Diencephalon (tissue), 1 donor: Measurements from ENCODE around the gene GARIN1A. TPM values are rescaled to one million over a fixed set of nuclear protein-coding genes. Genes with fewer than 3 reads are reported as not detected.

Source experiments
- small RNA-seq: library from RNA; depleted of rRNA; stranded (forward); fragments of <200 nt; gene quantifications from one replicate; pipeline ENCODE3, GENCODE V24; 2014
- total RNA-seq: library from RNA; depleted of rRNA; stranded (reverse); fragments of >200 nt; gene quantifications from one replicate; pipeline ENCODE4 v1.2.3, GENCODE V29; 2014

GARIN1A gene
- 0.92 TPM for total RNA-seq

GRCh38 chr7:128671992-128672391, at the start of gene GARIN1A:
TSS of gene GARIN1A (plus strand) at chr7:128672292. CDS start at chr7:128672398, 106 bp downstream.

Small RNAs within 50 kb of the gene (small RNA-seq; reads per million reads assigned to genes)
- 4.7 reads per million, percentile 91 among the genes with 10 or more reads in this experiment for gene RNA5SP242
- gene RNA5SP243: 0.21 reads per million
- gene RNU6-177P: not detected

Other genes starting within 250 kb of the GARIN1A start
- gene HILPDA, start 216.4 kb upstream of the GARIN1A start, total RNA-seq: 17.5 TPM
- 46.6 TPM for gene METTL2B, start 195.5 kb upstream of the GARIN1A start, total RNA-seq
- gene CALU, start 67.1 kb downstream of the GARIN1A start, total RNA-seq: 51.2 TPM
- gene OPN1SW, start 103.5 kb downstream of the GARIN1A start, total RNA-seq: not detected
- 57.2 TPM for gene CCDC136, start 119.7 kb downstream of the GARIN1A start, total RNA-seq
- 20.1 TPM for gene FLNC, start 158.1 kb downstream of the GARIN1A start, total RNA-seq
- 90.9 TPM for gene ATP6V1F, start 190.6 kb downstream of the GARIN1A start, total RNA-seq
- gene KCP, start 238.4 kb downstream of the GARIN1A start, total RNA-seq: 1.2 TPM